RWPE1 (cell line): ENCODE data around the gene G6PD.
"Not testable (repeated sequence)": the region's sequence is repeated elsewhere in the genome, so short reads cannot be mapped to it uniquely, and the experiment has no call there.

Source experiments
- CTCF ChIA-PET: fragments of 350-600 bp; sonication (Branson Sonifier 250); formaldehyde crosslinking; extraction: SDS; loops from one replicate; lab custom pipeline; 2021; lab: Yijun Ruan, JAX
- POLR2A ChIA-PET: fragments of 400-600 bp; formaldehyde crosslinking; extraction: SDS; loops from one replicate; lab custom pipeline; 2020; ENCODE audit warnings: antibody characterized with exemption; ENCODE audit not compliant: low non-redundant PET; lab: Yijun Ruan, JAX
- DNase-seq: peaks from one replicate; pipeline ENCODE4 v3.0.0; 2012; ENCODE audit warnings: low spot score
- H3K27ac ChIP-seq: fragments of 450-650 bp; 2 replicates; pipeline ENCODE4 v1.5.1; 2017
- TF ChIP-seq, protein P1 (sequence below): fragments of 450-650 bp; conservative IDR thresholded peaks from 2 replicates; pipeline ENCODE4 v1.5.1; 2017; ENCODE audit warnings: low read depth, mild to moderate bottlenecking

G6PD gene

GRCh38 chrX:154546354-154547244 lies at the start of gene G6PD:
G6PD (minus strand) TSS chrX:154546846; CDS start chrX:154546155, 691 bp downstream.
- peak within 1 kb of the TSS; percentile 96 for H3K27ac ChIP-seq
- ChIA-PET POLR2A (no interaction called here), CTCF (no interaction called here)
- TF ChIP-seq, protein P1, sequence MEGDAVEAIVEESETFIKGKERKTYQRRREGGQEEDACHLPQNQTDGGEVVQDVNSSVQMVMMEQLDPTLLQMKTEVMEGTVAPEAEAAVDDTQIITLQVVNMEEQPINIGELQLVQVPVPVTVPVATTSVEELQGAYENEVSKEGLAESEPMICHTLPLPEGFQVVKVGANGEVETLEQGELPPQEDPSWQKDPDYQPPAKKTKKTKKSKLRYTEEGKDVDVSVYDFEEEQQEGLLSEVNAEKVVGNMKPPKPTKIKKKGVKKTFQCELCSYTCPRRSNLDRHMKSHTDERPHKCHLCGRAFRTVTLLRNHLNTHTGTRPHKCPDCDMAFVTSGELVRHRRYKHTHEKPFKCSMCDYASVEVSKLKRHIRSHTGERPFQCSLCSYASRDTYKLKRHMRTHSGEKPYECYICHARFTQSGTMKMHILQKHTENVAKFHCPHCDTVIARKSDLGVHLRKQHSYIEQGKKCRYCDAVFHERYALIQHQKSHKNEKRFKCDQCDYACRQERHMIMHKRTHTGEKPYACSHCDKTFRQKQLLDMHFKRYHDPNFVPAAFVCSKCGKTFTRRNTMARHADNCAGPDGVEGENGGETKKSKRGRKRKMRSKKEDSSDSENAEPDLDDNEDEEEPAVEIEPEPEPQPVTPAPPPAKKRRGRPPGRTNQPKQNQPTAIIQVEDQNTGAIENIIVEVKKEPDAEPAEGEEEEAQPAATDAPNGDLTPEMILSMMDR = no peak
- peak; percentile 87 for DNase-seq

GRCh38 chrX:154595559-154596249 lies 49.1 kb upstream of the G6PD start:
- no peak for DNase-seq
- peak overlapping the region; percentile 94 for H3K27ac ChIP-seq
- ChIA-PET CTCF (interaction anchor here (0.5 kb wide), 1 partner anchor 106 kb away, joined by 3 read pairs; no protein-coding TSS in a partner anchor), POLR2A (no interaction called here)
- TF ChIP-seq, protein P1 = no peak

- CTCF ChIA-PET = no interaction called here
- H3K27ac ChIP-seq = peak overlapping the region; percentile 75
- POLR2A ChIA-PET = no interaction called here
- DNase-seq = no peak
- TF ChIP-seq, protein P1 = no peak
These were observed 47.8 kb upstream of the G6PD start for GRCh38 chrX:154594491-154594890.

GRCh38 chrX:154593201-154593600 lies 46.6 kb upstream of the G6PD start:
- CTCF ChIA-PET = no interaction called here

DNA sequence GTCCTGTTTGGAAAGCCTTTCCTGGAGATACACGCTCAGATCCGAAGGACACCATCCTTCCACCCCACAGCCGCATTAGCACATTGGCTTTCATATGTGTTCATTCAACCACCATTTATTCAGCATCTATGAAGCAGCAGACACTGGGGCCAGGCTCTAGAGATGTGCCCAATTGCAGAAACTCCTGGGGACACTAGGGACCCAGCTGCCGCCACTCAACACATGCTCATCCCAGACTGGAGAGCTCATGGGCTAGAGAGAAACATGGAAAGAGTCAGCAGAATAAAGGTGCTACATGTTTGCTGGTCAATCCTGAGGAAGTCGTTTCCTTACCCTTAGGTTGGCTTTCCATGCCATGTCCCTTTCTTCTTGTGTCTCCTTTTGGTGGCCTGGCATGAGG lies 45.9 kb upstream of the G6PD start:
- TF ChIP-seq, protein P1 = no peak
- CTCF ChIA-PET = no interaction called here
- POLR2A ChIA-PET = no interaction called here
- H3K27ac ChIP-seq = no peak overlapping the region
- DNase-seq = no peak

More at GRCh38 chrX:154593201-154593600, 46.6 kb upstream of the G6PD start:
- TF ChIP-seq, protein P1 = no peak
- DNase-seq = no peak
- H3K27ac ChIP-seq = no peak overlapping the region
- POLR2A ChIA-PET = no interaction called here

DNA sequence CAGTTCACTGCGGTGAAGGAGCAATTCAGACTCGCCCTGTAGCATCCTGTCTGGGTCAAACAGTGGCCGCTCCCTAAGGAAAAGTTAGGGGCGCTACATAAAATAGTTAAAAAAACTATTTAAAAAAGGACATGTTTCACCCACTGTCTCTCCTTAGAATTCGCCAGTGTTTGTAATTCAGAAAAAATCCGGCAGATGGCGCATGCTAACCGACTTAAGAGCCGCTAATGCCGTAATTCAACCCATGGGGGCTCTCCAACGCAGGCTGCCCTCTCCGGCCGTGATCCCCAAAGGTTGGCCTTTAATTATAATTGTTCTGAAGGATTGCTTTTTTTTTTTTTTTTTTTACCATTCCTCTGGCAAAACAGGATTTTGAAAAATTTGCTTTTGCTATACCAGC lies 43.8 kb upstream of the G6PD start:
- H3K27ac ChIP-seq, POLR2A ChIA-PET, DNase-seq, CTCF ChIA-PET: not testable (repeated sequence)

- DNase-seq, H3K27ac ChIP-seq, CTCF ChIA-PET, POLR2A ChIA-PET: not testable (repeated sequence)
These were observed 38.0 kb upstream of the G6PD start, which contains the start of gene CTAG1A for GRCh38 chrX:154584585-154585183. CTAG1A (plus strand) TSS chrX:154585133; CDS start chrX:154585207, 74 bp downstream.

GRCh38 chrX:154582994-154583393 lies 36.3 kb upstream of the G6PD start:
- H3K27ac ChIP-seq, CTCF ChIA-PET, DNase-seq, POLR2A ChIA-PET: not testable (repeated sequence)

GRCh38 chrX:154575076-154575475 lies 28.4 kb upstream of the G6PD start:
- DNase-seq, POLR2A ChIA-PET, H3K27ac ChIP-seq, CTCF ChIA-PET: not testable (repeated sequence)

DNA sequence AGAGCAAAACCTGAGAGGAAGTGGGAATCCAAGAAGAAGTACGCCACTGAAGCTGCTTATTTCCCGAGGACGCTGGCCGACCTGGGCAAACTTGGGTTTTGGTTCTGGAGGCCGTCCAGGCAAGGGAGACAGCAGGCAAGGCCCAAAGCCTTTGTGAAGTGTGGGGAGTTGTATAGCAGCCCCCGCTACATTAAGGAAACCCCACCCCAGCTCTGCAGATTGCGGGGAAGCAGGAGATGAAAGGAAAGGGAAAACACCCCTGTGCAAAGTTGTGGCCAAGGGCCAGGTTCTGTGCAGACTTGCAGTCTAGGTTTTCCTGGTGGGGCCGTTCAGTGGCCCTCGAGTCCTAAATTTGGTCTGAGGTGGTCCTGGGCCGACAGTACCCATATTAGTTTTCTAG lies 26.4 kb upstream of the G6PD start:
- POLR2A ChIA-PET, DNase-seq, CTCF ChIA-PET, H3K27ac ChIP-seq: not testable (repeated sequence)
